ENCODE results near the gene COL5A2. TPM values are rescaled to one million over a fixed set of nuclear protein-coding genes. Genes with fewer than 3 reads are reported as not detected.
A peak's percentile ranks its signal among the peaks of the same experiment; 100 is the strongest.

COL5A2 gene
- total RNA-seq, 1 experiment from 2014 or later: 0.67 TPM

GRCh38 chr2:189150033-189150432 is 29.5 kb downstream of the COL5A2 start:
- Histone ChIP-seq H4K20me1 (ENCODE audit: insufficient read depth, low read depth, low read length) (no peaks in the 10 kb centered on the region), H3K36me3 (ENCODE audit: insufficient read depth, low read length) (no peaks in the 10 kb centered on the region), H3K4me3 (ENCODE audit: low read length) (no peak overlapping the region), H2AFZ (ENCODE audit: low read length) (no peak overlapping the region), H3K79me2 (ENCODE audit: low read length) (no peaks in the 10 kb centered on the region), H3K27me3 (ENCODE audit: low read length) (no peaks in the 10 kb centered on the region), H3K9ac (ENCODE audit: low read length) (no peak overlapping the region), H3K4me2 (ENCODE audit: low read depth, low read length, poor library complexity, severe bottlenecking) (no peak overlapping the region), H3K9me2 (replicated peaks; ENCODE audit: insufficient read depth, low read length) (no peaks in the 10 kb centered on the region), H3K27ac (ENCODE audit: low read length) (no peak overlapping the region), H3K4me1 (ENCODE audit: low read length) (no peaks in the 10 kb centered on the region), H3K9me3 (ENCODE audit: low read length) (no peaks in the 10 kb centered on the region)
- DNase-seq: no peak

DNA sequence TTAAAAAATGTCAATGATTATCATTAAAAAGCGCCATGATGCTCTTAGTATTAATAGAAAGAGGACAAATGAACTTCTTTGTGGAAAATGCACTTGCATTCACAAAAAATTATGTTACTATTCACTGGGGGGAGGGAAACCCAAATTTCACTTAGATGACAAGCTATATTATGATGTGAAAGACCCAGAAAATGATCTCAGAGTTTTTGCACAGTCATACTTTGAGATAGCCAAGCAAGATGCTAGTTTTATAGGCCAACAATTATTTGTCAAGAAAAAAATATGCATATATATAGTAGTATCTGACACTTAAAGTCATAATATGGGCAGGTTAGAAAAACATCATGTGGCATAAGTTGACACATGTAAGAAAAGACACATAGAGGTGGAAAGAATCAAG is 31.6 kb downstream of the COL5A2 start:
- Histone ChIP-seq H3K9me3 (ENCODE audit: low read length) (no peaks in the 10 kb centered on the region), H3K9ac (ENCODE audit: low read length) (no peak overlapping the region), H3K79me2 (ENCODE audit: low read length) (no peaks in the 10 kb centered on the region), H3K27me3 (ENCODE audit: low read length) (no peaks in the 10 kb centered on the region), H2AFZ (ENCODE audit: low read length) (no peak overlapping the region), H3K36me3 (ENCODE audit: insufficient read depth, low read length) (no peaks in the 10 kb centered on the region), H4K20me1 (ENCODE audit: insufficient read depth, low read depth, low read length) (no peaks in the 10 kb centered on the region), H3K4me3 (ENCODE audit: low read length) (no peak overlapping the region), H3K4me2 (ENCODE audit: low read depth, low read length, poor library complexity, severe bottlenecking) (no peak overlapping the region), H3K9me2 (replicated peaks; ENCODE audit: insufficient read depth, low read length) (no peaks in the 10 kb centered on the region), H3K27ac (ENCODE audit: low read length) (no peak overlapping the region), H3K4me1 (ENCODE audit: low read length) (no peaks in the 10 kb centered on the region)
- no peak for DNase-seq

GRCh38 chr2:189147361-189147760 is 32.2 kb downstream of the COL5A2 start:
- H2AFZ ChIP-seq (ENCODE audit: low read length): no peak overlapping the region
- DNase-seq: no peak
- H3K9me3 ChIP-seq (ENCODE audit: low read length): no peaks in the 10 kb centered on the region
- H3K4me1 ChIP-seq (ENCODE audit: low read length): no peaks in the 10 kb centered on the region
- no peak overlapping the region for H3K4me2 ChIP-seq (ENCODE audit: low read depth, low read length, poor library complexity, severe bottlenecking)
- no peaks in the 10 kb centered on the region for H4K20me1 ChIP-seq (ENCODE audit: insufficient read depth, low read depth, low read length)
- H3K27me3 ChIP-seq (ENCODE audit: low read length): no peaks in the 10 kb centered on the region
- no peak overlapping the region for H3K4me3 ChIP-seq (ENCODE audit: low read length)
- no peaks in the 10 kb centered on the region for H3K36me3 ChIP-seq (ENCODE audit: insufficient read depth, low read length)
- no peak overlapping the region for H3K9ac ChIP-seq (ENCODE audit: low read length)
- H3K27ac ChIP-seq (ENCODE audit: low read length): no peak overlapping the region
- H3K79me2 ChIP-seq (ENCODE audit: low read length): no peaks in the 10 kb centered on the region
- no peaks in the 10 kb centered on the region for H3K9me2 ChIP-seq (replicated peaks; ENCODE audit: insufficient read depth, low read length)

- no peak overlapping the region for H3K27ac ChIP-seq (ENCODE audit: low read length)
- no peaks in the 10 kb centered on the region for H3K36me3 ChIP-seq (ENCODE audit: insufficient read depth, low read length)
- no peaks in the 10 kb centered on the region for H3K9me2 ChIP-seq (replicated peaks; ENCODE audit: insufficient read depth, low read length)
- DNase-seq: no peak
- no peaks in the 10 kb centered on the region for H3K27me3 ChIP-seq (ENCODE audit: low read length)
- no peaks in the 10 kb centered on the region for H3K79me2 ChIP-seq (ENCODE audit: low read length)
- no peaks in the 10 kb centered on the region for H4K20me1 ChIP-seq (ENCODE audit: insufficient read depth, low read depth, low read length)
- no peaks in the 10 kb centered on the region for H3K9me3 ChIP-seq (ENCODE audit: low read length)
- no peak overlapping the region for H3K4me3 ChIP-seq (ENCODE audit: low read length)
- H2AFZ ChIP-seq (ENCODE audit: low read length): no peak overlapping the region
- no peak overlapping the region for H3K9ac ChIP-seq (ENCODE audit: low read length)
- H3K4me1 ChIP-seq (ENCODE audit: low read length): no peaks in the 10 kb centered on the region
- H3K4me2 ChIP-seq (ENCODE audit: low read depth, low read length, poor library complexity, severe bottlenecking): no peak overlapping the region
Observed at GRCh38 chr2:189146553-189146952, 33.0 kb downstream of the COL5A2 start.

DNA sequence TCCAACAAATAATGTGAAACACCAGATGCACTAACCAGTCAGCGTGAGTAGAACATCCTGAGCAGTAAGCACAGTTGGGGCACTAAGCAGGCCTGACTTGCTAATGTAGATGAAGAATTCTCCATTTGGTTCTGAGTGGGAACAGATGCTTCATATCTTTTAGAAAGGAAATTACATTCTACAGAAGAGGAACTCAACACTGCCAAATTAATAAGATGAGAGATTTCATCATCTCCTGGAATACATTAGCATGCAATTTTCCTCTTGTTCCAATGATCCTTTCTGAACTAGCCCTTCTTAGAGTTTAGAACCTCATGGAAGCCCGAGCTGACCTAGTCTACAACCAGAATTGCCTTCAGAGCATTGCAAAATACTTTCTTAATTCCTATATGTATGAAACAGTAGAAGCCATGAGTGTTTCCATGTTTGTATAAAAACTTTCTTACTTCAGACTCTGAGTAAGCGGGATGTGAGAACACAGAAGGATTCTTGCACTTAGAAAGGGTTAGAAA is 34.8 kb downstream of the COL5A2 start:
- Histone ChIP-seq H3K9ac (ENCODE audit: low read length) (no peak overlapping the region), H3K9me3 (ENCODE audit: low read length) (no peaks in the 10 kb centered on the region), H3K4me1 (ENCODE audit: low read length) (no peaks in the 10 kb centered on the region), H4K20me1 (ENCODE audit: insufficient read depth, low read depth, low read length) (no peaks in the 10 kb centered on the region), H3K9me2 (replicated peaks; ENCODE audit: insufficient read depth, low read length) (no peaks in the 10 kb centered on the region), H3K79me2 (ENCODE audit: low read length) (no peaks in the 10 kb centered on the region), H3K36me3 (ENCODE audit: insufficient read depth, low read length) (no peaks in the 10 kb centered on the region), H3K4me3 (ENCODE audit: low read length) (no peak overlapping the region), H2AFZ (ENCODE audit: low read length) (no peak overlapping the region), H3K27me3 (ENCODE audit: low read length) (no peaks in the 10 kb centered on the region), H3K4me2 (ENCODE audit: low read depth, low read length, poor library complexity, severe bottlenecking) (no peak overlapping the region), H3K27ac (ENCODE audit: low read length) (no peak overlapping the region)
- no peak for DNase-seq

GRCh38 chr2:189143925-189144324 is 35.6 kb downstream of the COL5A2 start:
- no peak overlapping the region for H3K27ac ChIP-seq (ENCODE audit: low read length)
- H3K36me3 ChIP-seq (ENCODE audit: insufficient read depth, low read length): no peaks in the 10 kb centered on the region
- DNase-seq: no peak
- no peak overlapping the region for H2AFZ ChIP-seq (ENCODE audit: low read length)
- H3K4me3 ChIP-seq (ENCODE audit: low read length): no peak overlapping the region
- H4K20me1 ChIP-seq (ENCODE audit: insufficient read depth, low read depth, low read length): no peaks in the 10 kb centered on the region
- H3K4me1 ChIP-seq (ENCODE audit: low read length): no peaks in the 10 kb centered on the region
- H3K9me3 ChIP-seq (ENCODE audit: low read length): no peaks in the 10 kb centered on the region
- no peaks in the 10 kb centered on the region for H3K27me3 ChIP-seq (ENCODE audit: low read length)
- no peak overlapping the region for H3K9ac ChIP-seq (ENCODE audit: low read length)
- H3K79me2 ChIP-seq (ENCODE audit: low read length): no peaks in the 10 kb centered on the region
- H3K4me2 ChIP-seq (ENCODE audit: low read depth, low read length, poor library complexity, severe bottlenecking): no peak overlapping the region
- no peaks in the 10 kb centered on the region for H3K9me2 ChIP-seq (replicated peaks; ENCODE audit: insufficient read depth, low read length)

DNA sequence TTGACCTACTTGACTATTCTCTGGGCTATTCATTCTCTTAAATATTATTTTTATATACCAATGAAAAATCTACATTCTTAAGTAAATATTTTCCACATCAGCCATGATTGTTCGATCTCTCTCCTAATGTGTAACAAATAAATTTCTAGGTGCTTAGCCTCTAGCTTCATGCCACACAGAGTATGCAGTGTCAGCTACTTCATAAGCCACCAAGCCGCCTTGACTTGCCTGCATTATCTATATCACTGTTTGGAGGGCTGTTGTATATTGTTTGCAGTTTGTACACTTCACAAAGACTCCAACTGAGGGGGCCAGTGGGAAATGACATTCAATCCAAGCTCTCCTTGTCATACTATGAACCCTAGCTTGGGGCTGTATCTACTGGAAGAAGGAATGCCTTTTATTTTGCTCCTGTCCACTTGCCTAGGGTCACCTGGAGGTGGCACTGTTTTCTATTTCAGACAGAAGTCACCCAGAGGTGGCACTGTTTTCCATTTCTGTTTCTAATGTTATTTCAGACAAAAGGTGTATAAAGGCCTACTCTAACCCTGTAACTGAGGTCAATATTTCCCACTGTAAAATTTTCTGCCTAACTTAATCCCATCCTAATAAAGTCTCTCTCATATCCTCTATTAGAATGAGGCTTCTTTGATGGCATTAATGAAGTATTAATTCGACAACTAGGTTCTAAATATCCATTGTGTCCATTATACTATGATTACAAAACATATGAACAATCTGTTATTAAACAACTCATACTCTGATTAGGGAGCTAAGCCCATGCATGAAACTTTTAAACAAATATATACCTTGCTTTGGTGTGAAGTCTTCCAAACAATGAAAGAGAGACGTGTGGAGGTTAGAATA is 36.4 kb downstream of the COL5A2 start:
- no peaks in the 10 kb centered on the region for H3K27me3 ChIP-seq (ENCODE audit: low read length)
- H3K36me3 ChIP-seq (ENCODE audit: insufficient read depth, low read length): no peaks in the 10 kb centered on the region
- DNase-seq: peak; percentile 81
- H3K79me2 ChIP-seq (ENCODE audit: low read length): no peaks in the 10 kb centered on the region
- H4K20me1 ChIP-seq (ENCODE audit: insufficient read depth, low read depth, low read length): no peaks in the 10 kb centered on the region
- H3K9me3 ChIP-seq (ENCODE audit: low read length): no peaks in the 10 kb centered on the region
- no peak overlapping the region for H2AFZ ChIP-seq (ENCODE audit: low read length)
- no peak overlapping the region for H3K4me3 ChIP-seq (ENCODE audit: low read length)
- H3K4me2 ChIP-seq (ENCODE audit: low read depth, low read length, poor library complexity, severe bottlenecking): no peak overlapping the region
- no peaks in the 10 kb centered on the region for H3K4me1 ChIP-seq (ENCODE audit: low read length)
- no peaks in the 10 kb centered on the region for H3K9me2 ChIP-seq (replicated peaks; ENCODE audit: insufficient read depth, low read length)
- H3K27ac ChIP-seq (ENCODE audit: low read length): no peak overlapping the region
- H3K9ac ChIP-seq (ENCODE audit: low read length): no peak overlapping the region

DNA sequence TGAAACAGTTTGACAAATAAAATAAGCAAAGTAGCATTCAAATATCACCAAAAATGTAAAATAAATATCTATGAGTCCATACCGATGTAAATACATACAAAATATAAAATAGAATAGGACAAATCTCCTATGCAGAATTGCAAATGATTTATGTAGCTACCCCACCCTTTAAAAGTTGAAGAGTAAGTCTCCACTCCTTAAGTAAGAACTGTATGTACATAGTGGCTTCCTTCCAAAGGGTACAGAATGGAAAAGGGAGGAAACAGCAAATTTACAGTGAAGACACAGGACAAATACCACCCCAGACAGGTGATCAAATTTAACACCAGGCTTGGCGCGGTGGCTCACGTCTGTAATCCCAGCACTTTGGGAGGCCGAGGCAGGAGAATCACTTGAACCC is 40.8 kb downstream of the COL5A2 start:
- Histone ChIP-seq H3K79me2 (ENCODE audit: low read length) (no peaks in the 10 kb centered on the region), H3K4me1 (ENCODE audit: low read length) (no peaks in the 10 kb centered on the region)
- no peak for DNase-seq

More for the DNA sequence above, 40.8 kb downstream of the COL5A2 start:
- Histone ChIP-seq H3K9me2 (replicated peaks; ENCODE audit: insufficient read depth, low read length) (no peaks in the 10 kb centered on the region), H3K27me3 (ENCODE audit: low read length) (no peaks in the 10 kb centered on the region), H3K27ac (ENCODE audit: low read length) (no peak overlapping the region), H3K9me3 (ENCODE audit: low read length) (no peaks in the 10 kb centered on the region), H2AFZ (ENCODE audit: low read length) (no peak overlapping the region), H4K20me1 (ENCODE audit: insufficient read depth, low read depth, low read length) (no peaks in the 10 kb centered on the region), H3K36me3 (ENCODE audit: insufficient read depth, low read length) (no peaks in the 10 kb centered on the region), H3K4me3 (ENCODE audit: low read length) (no peak overlapping the region), H3K9ac (ENCODE audit: low read length) (no peak overlapping the region), H3K4me2 (ENCODE audit: low read depth, low read length, poor library complexity, severe bottlenecking) (no peak overlapping the region)
